Liver (tissue), 9 donors: ENCODE measurements around the gene CRYZL1. TPM values are rescaled to one million over a fixed set of nuclear protein-coding genes. Genes with fewer than 3 reads are reported as not detected.

Experiments used
- DNase-seq: peaks from one replicate; pipeline ENCODE4 v3.0.0-alpha.2; 2017; ENCODE audit warnings: low spot score
- H3K27ac ChIP-seq, 2 donors: one replicate each; pipeline ENCODE4 v1.7.0; 2013; ENCODE audit warnings: inconsistent platforms in 2 of 2, low read length in 2 of 2, control low read depth in 1 of 2, low read depth in 1 of 2, mild to moderate bottlenecking in 1 of 2
- H3K27me3 ChIP-seq, 4 donors: one replicate each; pipeline versions ENCODE4 v1.6.1 to v1.7.0; 2013; ENCODE audit warnings: low read length in 3 of 4, inconsistent platforms in 1 of 4, mild to moderate bottlenecking in 1 of 4, moderate library complexity in 1 of 4; ENCODE audit not compliant: control insufficient read depth in 4 of 4, insufficient read depth in 4 of 4
- H3K36me3 ChIP-seq, 4 donors: one replicate each; pipeline versions ENCODE4 v1.6.1 to v1.7.0; 2013; ENCODE audit warnings: low read length in 3 of 4, mild to moderate bottlenecking in 3 of 4, low read depth in 1 of 4, moderate library complexity in 1 of 4; ENCODE audit not compliant: control insufficient read depth in 4 of 4, insufficient read depth in 3 of 4
- H3K4me1 ChIP-seq, 4 donors: one replicate each; pipeline versions ENCODE4 v1.6.1 to v1.7.0; 2013; ENCODE audit warnings: low read length in 3 of 4, mild to moderate bottlenecking in 3 of 4, moderate library complexity in 1 of 4; ENCODE audit not compliant: control insufficient read depth in 4 of 4, insufficient read depth in 4 of 4
- H3K4me3 ChIP-seq, 3 donors: one replicate each; pipeline versions ENCODE4 v1.6.1 to v1.7.0; 2013; ENCODE audit warnings: low read length in 3 of 3, control low read depth in 1 of 3, low read depth in 1 of 3, mild to moderate bottlenecking in 1 of 3
- H3K9ac ChIP-seq, 2 donors: one replicate each; pipeline ENCODE4 v1.7.0; 2013; ENCODE audit warnings: low read length in 2 of 2, mild to moderate bottlenecking in 2 of 2, moderate library complexity in 2 of 2, control low read depth in 1 of 2, low read depth in 1 of 2
- H3K9me3 ChIP-seq, 4 donors: one replicate each; pipeline versions ENCODE4 v1.6.1 to v1.7.0; 2013; ENCODE audit warnings: low read length in 3 of 4; ENCODE audit not compliant: control insufficient read depth in 4 of 4
- EGR1 ChIP-seq, 2 donors: IDR thresholded peaks; 2 replicates each; pipeline ENCODE4 v1.6.1; 2016 to 2018; ENCODE audit warnings: antibody characterized with exemption in 2 of 2, low read depth in 2 of 2
- FOXA1 ChIP-seq: IDR thresholded peaks from 2 replicates; pipeline ENCODE4 v1.6.1; 2016; ENCODE audit warnings: antibody characterized with exemption
- FOXA2 ChIP-seq: IDR thresholded peaks from 2 replicates; pipeline ENCODE4 v1.6.1; 2016; ENCODE audit warnings: antibody characterized with exemption
- GABPA ChIP-seq, 2 donors: IDR thresholded peaks in 1 of 2; conservative IDR thresholded peaks in 1 of 2; 2 replicates each; pipeline ENCODE4 v1.6.1; 2016; ENCODE audit warnings: antibody characterized with exemption in 2 of 2, mild to moderate bottlenecking in 1 of 2, moderate library complexity in 1 of 2
- HNF4A ChIP-seq, 2 donors: conservative IDR thresholded peaks; 2 replicates each; pipeline ENCODE4 v1.6.1; 2016; ENCODE audit warnings: antibody characterized with exemption in 2 of 2, mild to moderate bottlenecking in 2 of 2
- HNF4G ChIP-seq: IDR thresholded peaks from 2 replicates; pipeline ENCODE4 v1.6.1; 2016; ENCODE audit warnings: antibody characterized with exemption
- JUND ChIP-seq, 2 donors: IDR thresholded peaks; 2 replicates each; pipeline ENCODE4 v1.6.1; 2016; ENCODE audit warnings: antibody characterized with exemption in 2 of 2
- NR2F2 ChIP-seq: IDR thresholded peaks from 2 replicates; pipeline ENCODE4 v1.6.1; 2016; ENCODE audit warnings: antibody characterized with exemption
- RAD21 ChIP-seq, 2 donors: IDR thresholded peaks; 2 replicates each; pipeline ENCODE4 v1.6.1; 2016; ENCODE audit warnings: antibody characterized with exemption in 2 of 2, mild to moderate bottlenecking in 2 of 2
- RXRA ChIP-seq, 2 donors: IDR thresholded peaks; 2 replicates each; pipeline ENCODE4 v1.6.1; 2017 to 2018; ENCODE audit warnings: antibody characterized with exemption in 2 of 2, mild to moderate bottlenecking in 1 of 2
- SP1 ChIP-seq: IDR thresholded peaks from 2 replicates; pipeline ENCODE4 v1.6.1; 2018; ENCODE audit warnings: antibody characterized with exemption, mild to moderate bottlenecking
- TAF1 ChIP-seq: conservative IDR thresholded peaks from 2 replicates; pipeline ENCODE4 v1.6.1; 2016; ENCODE audit warnings: antibody characterized with exemption, mild to moderate bottlenecking
- YY1 ChIP-seq: IDR thresholded peaks from 2 replicates; pipeline ENCODE4 v1.6.1; 2016; ENCODE audit warnings: antibody characterized with exemption, mild to moderate bottlenecking
- WGBS: extraction: QIAGEN DNeasy Blood & Tissue Kit; methylation state at CpG from one replicate; pipeline ENCODE4 v1.1.7; 2013; 5-methylcytosine and 5-hydroxymethylcytosine counted together
- polyA plus RNA-seq, 2 donors: library from polyadenylated mRNA; stranded (reverse) in 1 of 2; unstranded in 1 of 2; fragments of 200-250 nt in 1 of 2; fragments of >200 nt in 1 of 2; fragmentation: Nextera tagmentation in 1 of 2; extraction: Ambion mirVana in 1 of 2; gene quantifications; one replicate each; pipeline versions ENCODE4 v1.2.1 to v1.2.3, GENCODE V29; 2013 to 2015
- total RNA-seq, 2 donors: library from RNA; depleted of rRNA; stranded (reverse); fragments of >200 nt; gene quantifications; one replicate each; pipeline ENCODE4 v1.2.3, GENCODE V29; 2014
- TF ChIP-seq, protein P1 (sequence below): IDR thresholded peaks from 2 replicates; pipeline ENCODE4 v1.6.1; 2016; ENCODE audit warnings: antibody characterized with exemption
- TF ChIP-seq, protein P2 (sequence below): IDR thresholded peaks from 2 replicates; pipeline ENCODE4 v1.6.1; 2016; ENCODE audit warnings: antibody characterized with exemption
- TF ChIP-seq, protein P3 (sequence below): IDR thresholded peaks from 2 replicates; pipeline ENCODE4 v1.6.1; 2016; ENCODE audit warnings: antibody characterized with exemption
- TF ChIP-seq, protein P4 (sequence below): fragments of 150-350 bp; IDR thresholded peaks from 2 replicates; pipeline ENCODE4 v1.5.1; 2017; ENCODE audit warnings: improper control_type of control experiment, low read depth, low read length; ENCODE audit not compliant: missing input control
- TF ChIP-seq, protein P5 (sequence below): IDR thresholded peaks from 2 replicates; pipeline ENCODE4 v1.6.1; 2016; ENCODE audit warnings: antibody characterized with exemption, mild to moderate bottlenecking
- donor health status: healthy.
- donor health status: healthy.
- donor health status: healthy.
- donor health status: healthy.
- donor health status: healthy.

Gene CRYZL1
- total and polyA plus RNA-seq, 4 donors: 6.8 to 18.1 (median 11.5) TPM

DNA sequence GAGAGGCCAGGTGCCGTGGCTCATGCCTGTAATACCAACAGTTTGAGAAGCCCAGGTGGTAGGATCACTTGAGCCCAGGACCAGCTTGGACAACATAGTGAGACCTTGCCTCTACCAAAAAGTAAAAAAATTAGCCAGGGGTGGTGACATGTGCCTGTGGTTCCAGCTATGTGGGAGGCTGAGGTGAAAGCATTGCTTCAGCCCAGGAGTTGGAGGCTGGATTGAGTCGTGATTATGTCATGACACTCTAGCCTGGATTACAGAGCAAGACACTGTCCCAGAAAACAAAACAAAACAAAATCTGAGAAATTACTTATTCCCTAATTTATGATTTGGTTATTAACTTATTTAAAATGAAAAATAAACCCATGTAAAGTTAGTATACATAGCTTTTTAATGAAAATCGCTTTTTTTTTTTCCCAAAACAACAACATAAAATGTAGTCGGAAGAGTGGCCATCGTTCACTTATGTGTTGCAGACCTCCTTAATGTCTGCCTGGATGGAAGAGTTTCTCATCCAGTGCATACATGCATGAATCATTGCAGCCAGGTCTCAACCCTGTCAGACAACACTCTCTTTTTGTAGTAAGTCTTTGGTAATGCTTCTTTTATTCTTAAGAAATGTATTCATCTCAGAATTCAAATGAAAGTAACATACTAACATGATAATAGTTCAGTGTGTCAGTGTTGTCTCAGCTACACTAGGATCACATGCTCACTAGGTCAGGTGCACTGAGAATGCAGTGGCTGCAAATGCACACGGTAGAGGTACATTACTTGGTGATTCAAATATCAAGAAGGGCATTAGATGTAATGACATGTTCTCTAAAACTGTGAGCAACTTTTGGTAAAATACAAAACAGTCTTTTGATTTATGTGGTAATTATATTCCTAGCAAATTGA lies 28.8 kb upstream of the CRYZL1 start:
- H3K9ac ChIP-seq: no peak overlapping the region
- H3K9me3 ChIP-seq: no peaks in the 10 kb centered on the region
- TF ChIP-seq NR2F2: no peak
- TF ChIP-seq GABPA (IDR thresholded peaks at IDR 0.05 in 1 of 2, conservative IDR thresholded peaks at IDR 0.05 in 1 of 2): no peak
- no peak for TF ChIP-seq SP1
- TF ChIP-seq, protein P1, sequence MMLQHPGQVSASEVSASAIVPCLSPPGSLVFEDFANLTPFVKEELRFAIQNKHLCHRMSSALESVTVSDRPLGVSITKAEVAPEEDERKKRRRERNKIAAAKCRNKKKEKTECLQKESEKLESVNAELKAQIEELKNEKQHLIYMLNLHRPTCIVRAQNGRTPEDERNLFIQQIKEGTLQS: no peak
- TF ChIP-seq, protein P2, sequence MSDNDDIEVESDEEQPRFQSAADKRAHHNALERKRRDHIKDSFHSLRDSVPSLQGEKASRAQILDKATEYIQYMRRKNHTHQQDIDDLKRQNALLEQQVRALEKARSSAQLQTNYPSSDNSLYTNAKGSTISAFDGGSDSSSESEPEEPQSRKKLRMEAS: no peak
- no peak for TF ChIP-seq RAD21 (IDR thresholded peaks at IDR 0.05)
- TF ChIP-seq FOXA1: no peak
- TF ChIP-seq RXRA (IDR thresholded peaks at IDR 0.05): no peak
- no peak for TF ChIP-seq TAF1
- TF ChIP-seq EGR1 (IDR thresholded peaks at IDR 0.05; ENCODE audit: low read depth in 2 of 2): no peak
- TF ChIP-seq JUND (IDR thresholded peaks at IDR 0.05): no peak
- TF ChIP-seq, protein P3, sequence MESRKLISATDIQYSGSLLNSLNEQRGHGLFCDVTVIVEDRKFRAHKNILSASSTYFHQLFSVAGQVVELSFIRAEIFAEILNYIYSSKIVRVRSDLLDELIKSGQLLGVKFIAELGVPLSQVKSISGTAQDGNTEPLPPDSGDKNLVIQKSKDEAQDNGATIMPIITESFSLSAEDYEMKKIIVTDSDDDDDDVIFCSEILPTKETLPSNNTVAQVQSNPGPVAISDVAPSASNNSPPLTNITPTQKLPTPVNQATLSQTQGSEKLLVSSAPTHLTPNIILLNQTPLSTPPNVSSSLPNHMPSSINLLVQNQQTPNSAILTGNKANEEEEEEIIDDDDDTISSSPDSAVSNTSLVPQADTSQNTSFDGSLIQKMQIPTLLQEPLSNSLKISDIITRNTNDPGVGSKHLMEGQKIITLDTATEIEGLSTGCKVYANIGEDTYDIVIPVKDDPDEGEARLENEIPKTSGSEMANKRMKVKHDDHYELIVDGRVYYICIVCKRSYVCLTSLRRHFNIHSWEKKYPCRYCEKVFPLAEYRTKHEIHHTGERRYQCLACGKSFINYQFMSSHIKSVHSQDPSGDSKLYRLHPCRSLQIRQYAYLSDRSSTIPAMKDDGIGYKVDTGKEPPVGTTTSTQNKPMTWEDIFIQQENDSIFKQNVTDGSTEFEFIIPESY: no peak
- H3K4me1 ChIP-seq: peaks cover 11 to 32% (median 20%) of the 10 kb centered on the region in 4 donors
- H3K27me3 ChIP-seq: no peaks in the 10 kb centered on the region
- H3K27ac ChIP-seq: no peak overlapping the region
- H3K4me3 ChIP-seq: no peak overlapping the region
- H3K36me3 ChIP-seq: no peaks in the 10 kb centered on the region
- DNase-seq: no peak
- WGBS: 87% methylated on average over 6 of the region's 6 CpGs

DNA sequence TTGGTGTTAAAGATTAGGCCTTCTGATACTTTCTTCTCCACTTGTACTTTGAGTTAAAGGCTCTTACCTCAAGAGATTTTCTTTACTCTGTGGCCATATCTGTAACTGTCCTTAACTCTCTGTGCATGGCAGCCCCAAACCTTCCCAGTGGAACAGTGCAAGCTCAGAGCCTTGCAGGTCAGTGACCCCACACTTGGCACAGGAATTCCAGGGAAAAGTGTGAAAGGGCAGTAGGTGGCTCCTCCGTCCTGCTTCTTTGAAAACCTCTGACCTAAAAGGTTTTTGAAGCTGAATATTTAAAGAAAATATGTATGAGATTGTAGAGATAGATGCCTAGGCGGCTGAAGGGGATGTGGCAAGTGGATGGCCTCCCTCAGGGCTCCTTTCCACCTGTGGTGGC lies 27.1 kb upstream of the CRYZL1 start:
- TF ChIP-seq, protein P1: no peak
- TF ChIP-seq, protein P3: no peak
- TF ChIP-seq RXRA (IDR thresholded peaks at IDR 0.05): peak; percentile 92 to 94
- TF ChIP-seq TAF1: no peak
- no peak for TF ChIP-seq FOXA2
- TF ChIP-seq, protein P4, sequence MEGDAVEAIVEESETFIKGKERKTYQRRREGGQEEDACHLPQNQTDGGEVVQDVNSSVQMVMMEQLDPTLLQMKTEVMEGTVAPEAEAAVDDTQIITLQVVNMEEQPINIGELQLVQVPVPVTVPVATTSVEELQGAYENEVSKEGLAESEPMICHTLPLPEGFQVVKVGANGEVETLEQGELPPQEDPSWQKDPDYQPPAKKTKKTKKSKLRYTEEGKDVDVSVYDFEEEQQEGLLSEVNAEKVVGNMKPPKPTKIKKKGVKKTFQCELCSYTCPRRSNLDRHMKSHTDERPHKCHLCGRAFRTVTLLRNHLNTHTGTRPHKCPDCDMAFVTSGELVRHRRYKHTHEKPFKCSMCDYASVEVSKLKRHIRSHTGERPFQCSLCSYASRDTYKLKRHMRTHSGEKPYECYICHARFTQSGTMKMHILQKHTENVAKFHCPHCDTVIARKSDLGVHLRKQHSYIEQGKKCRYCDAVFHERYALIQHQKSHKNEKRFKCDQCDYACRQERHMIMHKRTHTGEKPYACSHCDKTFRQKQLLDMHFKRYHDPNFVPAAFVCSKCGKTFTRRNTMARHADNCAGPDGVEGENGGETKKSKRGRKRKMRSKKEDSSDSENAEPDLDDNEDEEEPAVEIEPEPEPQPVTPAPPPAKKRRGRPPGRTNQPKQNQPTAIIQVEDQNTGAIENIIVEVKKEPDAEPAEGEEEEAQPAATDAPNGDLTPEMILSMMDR: no peak
- no peak for TF ChIP-seq GABPA (IDR thresholded peaks at IDR 0.05 in 1 of 2, conservative IDR thresholded peaks at IDR 0.05 in 1 of 2)
- TF ChIP-seq, protein P5, sequence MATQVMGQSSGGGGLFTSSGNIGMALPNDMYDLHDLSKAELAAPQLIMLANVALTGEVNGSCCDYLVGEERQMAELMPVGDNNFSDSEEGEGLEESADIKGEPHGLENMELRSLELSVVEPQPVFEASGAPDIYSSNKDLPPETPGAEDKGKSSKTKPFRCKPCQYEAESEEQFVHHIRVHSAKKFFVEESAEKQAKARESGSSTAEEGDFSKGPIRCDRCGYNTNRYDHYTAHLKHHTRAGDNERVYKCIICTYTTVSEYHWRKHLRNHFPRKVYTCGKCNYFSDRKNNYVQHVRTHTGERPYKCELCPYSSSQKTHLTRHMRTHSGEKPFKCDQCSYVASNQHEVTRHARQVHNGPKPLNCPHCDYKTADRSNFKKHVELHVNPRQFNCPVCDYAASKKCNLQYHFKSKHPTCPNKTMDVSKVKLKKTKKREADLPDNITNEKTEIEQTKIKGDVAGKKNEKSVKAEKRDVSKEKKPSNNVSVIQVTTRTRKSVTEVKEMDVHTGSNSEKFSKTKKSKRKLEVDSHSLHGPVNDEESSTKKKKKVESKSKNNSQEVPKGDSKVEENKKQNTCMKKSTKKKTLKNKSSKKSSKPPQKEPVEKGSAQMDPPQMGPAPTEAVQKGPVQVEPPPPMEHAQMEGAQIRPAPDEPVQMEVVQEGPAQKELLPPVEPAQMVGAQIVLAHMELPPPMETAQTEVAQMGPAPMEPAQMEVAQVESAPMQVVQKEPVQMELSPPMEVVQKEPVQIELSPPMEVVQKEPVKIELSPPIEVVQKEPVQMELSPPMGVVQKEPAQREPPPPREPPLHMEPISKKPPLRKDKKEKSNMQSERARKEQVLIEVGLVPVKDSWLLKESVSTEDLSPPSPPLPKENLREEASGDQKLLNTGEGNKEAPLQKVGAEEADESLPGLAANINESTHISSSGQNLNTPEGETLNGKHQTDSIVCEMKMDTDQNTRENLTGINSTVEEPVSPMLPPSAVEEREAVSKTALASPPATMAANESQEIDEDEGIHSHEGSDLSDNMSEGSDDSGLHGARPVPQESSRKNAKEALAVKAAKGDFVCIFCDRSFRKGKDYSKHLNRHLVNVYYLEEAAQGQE: no peak
- TF ChIP-seq NR2F2: peak; percentile 55
- TF ChIP-seq EGR1 (IDR thresholded peaks at IDR 0.05; ENCODE audit: low read depth in 2 of 2): no peak
- peak; percentile 43 to 63 for TF ChIP-seq HNF4A (conservative IDR thresholded peaks at IDR 0.05)
- TF ChIP-seq YY1: peak; percentile 43
- no peak for TF ChIP-seq HNF4G
- peak; percentile 54 to 67 for TF ChIP-seq RAD21 (IDR thresholded peaks at IDR 0.05)
- peak; percentile 16 for TF ChIP-seq SP1
- TF ChIP-seq JUND (IDR thresholded peaks at IDR 0.05): peak in 1 of 2 donors; percentile 19
- TF ChIP-seq FOXA1: no peak
- TF ChIP-seq, protein P2: no peak
- Histone ChIP-seq H3K36me3 (no peaks in the 10 kb centered on the region), H3K27ac (no peak overlapping the region), H3K4me3 (no peak overlapping the region), H3K9ac (no peak overlapping the region), H3K9me3 (no peaks in the 10 kb centered on the region), H3K4me1 (peaks cover 11 to 31% (median 20%) of the 10 kb centered on the region in 4 donors), H3K27me3 (no peaks in the 10 kb centered on the region)
- DNase-seq: no peak
- WGBS: 59% methylated on average over 2 of the region's 2 CpGs
